H54 (cell line): ENCODE data around the gene ELMO1.

Experiments used
- DNase-seq: peaks from one replicate; pipeline ENCODE4 v3.0.0; 2011; ENCODE audit warnings: low spot score, mixed read lengths; ENCODE audit not compliant: insufficient read length
- FAIRE-seq: peaks from 3 replicates; lab custom pipeline; 2011; peaks lifted over from hg19 to GRCh38; lab: Jason Lieb, UNC
- POLR2A ChIP-seq: IDR thresholded peaks from 2 replicates; pipeline ENCODE4 v1.6.1; 2011; ENCODE audit warnings: low read depth, mild to moderate bottlenecking, low read length

The ELMO1 gene

DNA sequence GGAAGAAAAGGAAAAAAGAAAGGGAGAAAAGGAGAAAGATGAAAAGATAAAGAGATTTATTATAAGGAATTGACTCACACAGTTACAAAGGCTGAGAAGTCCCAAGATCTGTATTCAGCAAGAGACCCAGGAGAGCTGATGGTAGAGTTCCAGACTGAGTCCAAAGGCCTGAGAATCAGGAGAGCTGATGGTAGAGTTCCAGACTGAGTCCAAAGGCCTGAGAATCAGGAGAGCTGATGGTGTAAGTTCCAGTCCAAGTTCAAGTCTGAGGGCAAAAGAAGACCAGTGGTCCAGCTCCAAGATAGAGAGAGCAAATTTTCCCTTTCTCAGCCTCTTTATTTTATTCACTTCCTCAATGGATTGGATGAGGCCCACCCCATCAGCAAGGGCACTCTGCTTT, 627.0 kb downstream of the ELMO1 start:
- no peak for FAIRE-seq
- TF ChIP-seq POLR2A: no peak
- DNase-seq: no peak

DNA sequence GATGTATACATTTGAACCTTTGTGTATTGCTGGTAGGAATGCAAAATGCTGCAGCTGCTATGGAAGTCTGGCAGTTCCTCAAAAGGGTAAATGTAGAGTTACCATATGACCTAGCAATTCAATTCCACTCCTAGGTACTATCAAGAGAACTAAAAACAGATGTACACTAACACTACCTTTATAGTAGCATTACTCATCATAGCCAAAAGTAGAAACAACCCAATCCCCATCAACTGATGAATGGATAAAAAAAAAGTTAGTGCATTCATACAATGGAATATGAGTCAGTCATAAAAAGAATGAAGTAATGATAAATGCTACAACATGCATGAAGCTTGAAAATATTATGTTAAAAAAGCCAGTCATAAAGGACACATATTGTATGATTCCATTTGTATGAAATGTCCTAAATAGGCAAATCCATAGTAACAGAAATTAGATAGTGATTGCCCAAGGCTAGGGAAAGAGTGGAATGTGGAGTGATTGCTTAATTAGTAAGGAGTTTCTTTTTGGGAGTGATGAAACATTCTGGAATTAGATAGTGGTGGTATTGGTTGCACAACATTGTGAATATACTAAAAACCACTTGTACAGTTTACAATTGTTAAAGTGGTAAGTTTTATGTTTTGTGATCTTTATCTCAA, 628.0 kb downstream of the ELMO1 start:
- FAIRE-seq (no peak), DNase-seq (no peak)
- TF ChIP-seq POLR2A: no peak

DNA sequence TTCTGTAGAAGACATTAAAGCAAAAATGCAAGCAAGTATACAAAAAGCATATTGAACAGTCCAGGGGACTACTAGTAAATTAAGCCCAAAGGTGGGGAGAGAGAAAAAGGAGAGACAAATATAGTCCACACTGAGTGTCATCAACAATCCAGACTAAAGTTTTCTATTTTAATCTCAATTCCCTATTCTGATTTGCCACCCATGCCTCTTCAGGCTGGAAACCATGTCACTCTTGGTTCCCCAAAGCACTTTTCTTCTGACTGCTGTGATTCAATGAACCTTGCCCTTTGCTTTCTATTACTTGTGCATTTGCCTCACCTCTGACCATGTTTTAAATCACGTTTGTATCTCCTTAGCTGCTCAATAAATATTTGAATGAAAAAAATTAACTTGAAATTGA, 629.0 kb downstream of the ELMO1 start:
- TF ChIP-seq POLR2A: no peak
- FAIRE-seq (no peak), DNase-seq (no peak)

DNA sequence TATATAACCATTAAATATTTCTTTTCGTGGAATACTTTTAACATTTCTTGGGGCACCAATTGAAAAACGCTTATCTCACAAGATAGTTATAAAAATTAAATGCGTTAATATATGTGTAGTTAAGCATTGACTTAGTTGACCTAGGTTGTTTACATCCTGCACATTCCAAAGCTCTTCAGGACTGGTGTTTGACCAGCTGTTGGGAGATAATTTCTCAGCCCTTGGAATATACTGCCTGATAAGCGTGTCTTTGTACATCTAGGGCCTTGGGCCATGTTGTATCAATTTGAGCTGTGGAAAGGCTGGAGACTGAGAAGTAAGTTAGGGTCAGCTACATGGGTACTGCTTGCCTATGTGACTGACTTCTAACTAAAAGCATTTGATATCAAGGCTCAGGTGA, 634.4 kb downstream of the ELMO1 start:
- FAIRE-seq (no peak), DNase-seq (no peak)
- TF ChIP-seq POLR2A: no peak

DNA sequence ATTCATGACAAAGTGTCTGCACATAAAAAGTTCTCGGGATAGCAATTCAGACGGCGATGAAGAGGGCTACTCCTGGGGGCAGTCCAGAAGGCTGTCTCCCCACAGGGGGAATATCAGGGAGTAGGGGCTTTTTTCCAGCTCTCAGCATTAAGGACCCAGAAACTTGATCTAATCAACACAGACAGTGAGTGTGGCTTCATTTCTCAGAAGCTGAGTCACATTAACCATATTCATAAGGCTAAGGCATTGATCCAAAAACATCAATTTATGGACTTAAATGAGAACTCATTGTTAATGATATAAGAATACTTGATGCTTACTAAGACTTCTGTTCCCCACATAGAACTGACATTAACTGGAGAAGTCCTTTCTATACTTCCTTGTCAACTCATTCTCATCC, 636.9 kb downstream of the ELMO1 start:
- TF ChIP-seq POLR2A: no peak
- DNase-seq (no peak), FAIRE-seq (no peak)

DNA sequence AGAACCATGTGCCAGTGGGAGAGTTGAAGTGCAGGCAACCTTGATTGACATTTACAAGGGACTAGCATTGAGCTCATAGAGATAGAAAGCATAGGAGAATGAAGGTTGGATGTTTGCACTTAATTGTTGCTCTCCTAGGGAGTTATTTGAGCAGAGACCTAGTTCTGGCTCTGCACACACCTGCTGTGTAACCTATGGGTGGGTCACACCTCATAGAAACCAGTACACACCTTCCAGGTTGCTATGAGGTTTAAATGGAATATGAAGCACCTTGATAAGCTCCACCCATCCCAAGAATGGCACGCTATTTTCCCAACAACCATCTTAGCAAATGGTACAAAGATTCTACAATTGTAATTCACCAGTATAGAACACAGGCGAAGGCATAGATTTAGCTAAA, 638.2 kb downstream of the ELMO1 start:
- no peak for TF ChIP-seq POLR2A
- DNase-seq: no peak
- no peak for FAIRE-seq

DNA sequence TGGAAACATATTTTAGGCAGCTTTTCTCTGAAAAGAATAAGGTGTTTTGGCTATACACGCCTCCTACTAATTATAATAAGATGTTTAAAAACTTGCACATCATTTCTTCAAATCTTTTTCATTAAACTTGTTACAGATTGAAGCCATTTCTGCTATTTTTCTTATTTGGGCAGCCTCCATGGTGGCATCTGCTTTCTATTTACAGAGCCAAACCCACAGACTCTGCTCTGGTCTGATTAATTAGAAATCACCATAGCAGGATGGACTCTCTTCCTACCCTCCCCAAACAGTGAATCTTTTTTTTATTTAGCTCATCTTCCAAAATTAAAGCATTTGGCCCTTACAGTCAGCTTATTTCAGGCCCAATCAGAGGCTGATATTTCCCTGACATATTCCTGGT, 638.6 kb downstream of the ELMO1 start:
- no peak for TF ChIP-seq POLR2A
- DNase-seq (no peak), FAIRE-seq (no peak)

DNA sequence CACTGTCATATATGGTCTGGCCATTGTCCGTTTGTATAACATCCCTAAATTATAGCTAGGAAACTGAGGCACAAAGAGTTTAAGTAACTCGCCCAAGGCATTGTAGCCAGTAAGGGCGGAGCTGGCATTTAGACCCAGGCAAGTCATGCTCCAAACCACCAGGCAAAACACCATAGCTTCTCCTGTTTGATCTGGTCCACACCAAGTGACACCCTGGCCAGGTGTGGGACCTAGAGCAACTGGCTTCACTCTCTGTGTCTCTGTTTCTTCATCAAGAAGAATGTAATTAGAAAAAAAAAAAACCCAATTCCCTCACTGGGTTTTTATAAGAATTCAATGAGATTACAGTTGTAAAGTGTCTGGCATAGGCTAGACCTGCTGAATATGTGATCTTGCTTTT, 639.2 kb downstream of the ELMO1 start:
- no peak for TF ChIP-seq POLR2A
- FAIRE-seq: no peak
- DNase-seq: no peak

DNA sequence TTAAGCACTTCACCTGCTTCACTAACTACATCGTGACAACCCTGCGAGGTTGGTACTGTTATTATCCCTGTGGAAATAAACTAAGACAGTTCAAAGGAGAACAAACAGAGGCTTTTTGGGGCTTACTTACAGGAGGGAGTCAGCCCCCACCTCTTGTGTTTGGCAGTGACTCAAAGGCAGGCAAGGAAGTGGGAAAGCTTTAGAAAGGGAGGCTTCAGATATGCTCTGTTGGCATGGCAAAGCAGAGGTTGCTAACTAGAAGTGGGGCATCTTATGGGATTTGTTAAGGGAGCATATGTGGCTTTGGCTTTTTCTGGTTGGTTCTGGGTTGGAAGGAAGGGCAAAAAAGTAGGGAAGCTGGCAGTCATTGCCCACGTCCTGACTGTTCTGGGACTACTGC, 639.6 kb downstream of the ELMO1 start:
- DNase-seq (no peak), FAIRE-seq (no peak)
- no peak for TF ChIP-seq POLR2A

DNA sequence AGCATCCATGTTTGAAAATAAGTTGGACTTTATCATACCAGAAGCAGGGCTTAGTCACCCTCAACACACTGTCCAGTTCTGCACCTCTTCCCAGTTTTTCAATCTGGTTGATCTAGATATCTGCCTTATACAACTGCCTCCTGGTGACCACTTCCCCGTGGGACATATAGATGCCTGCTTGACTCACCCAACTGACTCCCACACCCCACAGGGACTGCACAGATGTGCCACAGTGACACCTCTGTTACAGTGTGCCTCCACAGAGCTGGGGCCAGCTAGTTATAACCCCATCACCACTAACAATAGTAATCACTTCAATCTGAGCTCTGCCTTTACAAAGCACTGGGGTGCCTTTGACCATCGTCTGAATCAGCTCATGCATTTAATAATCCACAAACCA, 641.8 kb downstream of the ELMO1 start:
- DNase-seq: no peak
- TF ChIP-seq POLR2A: no peak
- FAIRE-seq: no peak
